ENCODE measurements around the gene NFE2L1.

The NFE2L1 gene

GRCh38 chr17:48106802-48107136, 58.6 kb downstream of the NFE2L1 start:
- H3K9ac ChIP-seq: peak overlapping the region; percentile 65; the same call in 1 of the 2 replicates
- peak overlapping the region; percentile 64; the same call in 1 of the 2 replicates for H3K27ac ChIP-seq
- H3K4me3 ChIP-seq (IDR thresholded peaks at IDR 0.05; ENCODE audit: insufficient read depth, low read depth, low read length): no peak overlapping the region
- no peaks in the 10 kb centered on the region for H3K36me3 ChIP-seq (ENCODE audit: insufficient read depth)
- no peaks in the 10 kb centered on the region for H4K20me1 ChIP-seq (ENCODE audit: insufficient read depth)
- H3K4me2 ChIP-seq: peak overlapping the region; percentile 72
- H3K4me1 ChIP-seq (ENCODE audit: low read depth, poor library complexity, severe bottlenecking): peaks cover 21% of the 10 kb centered on the region
- peak overlapping the region; percentile 96 for H2AFZ ChIP-seq (ENCODE audit: low read depth)
- H3K27me3 ChIP-seq (ENCODE audit: insufficient read depth, low read depth): no peaks in the 10 kb centered on the region
- H3K79me2 ChIP-seq (ENCODE audit: insufficient read depth, low read depth): peaks cover 37% of the 10 kb centered on the region
- no peak for TF ChIP-seq CTCF (conservative IDR thresholded peaks at IDR 0.05; ENCODE audit: low read depth, low read length)

- no peaks in the 10 kb centered on the region for H3K27me3 ChIP-seq (ENCODE audit: insufficient read depth, low read depth)
- H2AFZ ChIP-seq (ENCODE audit: low read depth): peak within 1 kb of the TSS; percentile 96
- no peak within 1 kb of the TSS for H3K4me3 ChIP-seq (IDR thresholded peaks at IDR 0.05; ENCODE audit: insufficient read depth, low read depth, low read length)
- H3K4me1 ChIP-seq (ENCODE audit: low read depth, poor library complexity, severe bottlenecking): peaks cover 20% of the 10 kb centered on the region
- no peaks in the 10 kb centered on the region for H3K36me3 ChIP-seq (ENCODE audit: insufficient read depth)
- H3K27ac ChIP-seq: peak within 1 kb of the TSS; percentile 64
- H3K79me2 ChIP-seq (ENCODE audit: insufficient read depth, low read depth): peaks cover 42% of the 10 kb centered on the region
- no peaks in the 10 kb centered on the region for H4K20me1 ChIP-seq (ENCODE audit: insufficient read depth)
- H3K9ac ChIP-seq: peak within 1 kb of the TSS; percentile 65; the same call in 1 of the 2 replicates
- H3K4me2 ChIP-seq: peak within 1 kb of the TSS; percentile 91
- peak; percentile 41 for TF ChIP-seq CTCF (conservative IDR thresholded peaks at IDR 0.05; ENCODE audit: low read depth, low read length)
These were observed 59.2 kb downstream of the NFE2L1 start, which contains the start of gene SNX11 for GRCh38 chr17:48107137-48108055. Gene SNX11, plus strand, starts transcription at chr17:48107766. Its CDS starts 4,278 bp downstream, at chr17:48112044.

- H3K79me2 ChIP-seq (ENCODE audit: insufficient read depth, low read depth): peaks cover 42% of the 10 kb centered on the region
- H3K9ac ChIP-seq: no peak overlapping the region
- no peaks in the 10 kb centered on the region for H3K36me3 ChIP-seq (ENCODE audit: insufficient read depth)
- no peak for TF ChIP-seq CTCF (conservative IDR thresholded peaks at IDR 0.05; ENCODE audit: low read depth, low read length)
- peaks cover 17% of the 10 kb centered on the region for H3K4me1 ChIP-seq (ENCODE audit: low read depth, poor library complexity, severe bottlenecking)
- H2AFZ ChIP-seq (ENCODE audit: low read depth): no peak overlapping the region
- H3K27me3 ChIP-seq (ENCODE audit: insufficient read depth, low read depth): no peaks in the 10 kb centered on the region
- no peaks in the 10 kb centered on the region for H4K20me1 ChIP-seq (ENCODE audit: insufficient read depth)
- no peak overlapping the region for H3K27ac ChIP-seq
- no peak overlapping the region for H3K4me2 ChIP-seq
- H3K4me3 ChIP-seq (IDR thresholded peaks at IDR 0.05; ENCODE audit: insufficient read depth, low read depth, low read length): no peak overlapping the region
These were observed 62.6 kb downstream of the NFE2L1 start for GRCh38 chr17:48110761-48111160.
